ENCODE measurements around the gene AP2B1.

Gene AP2B1

GRCh38 chr17:35653619-35654361 lies 66.7 kb downstream of the AP2B1 start:
- Histone ChIP-seq H3K36me3 (ENCODE audit: control insufficient read depth, insufficient read depth, low read length) (no peaks in the 10 kb centered on the region), H2AFZ (no peak overlapping the region), H3K4me2 (ENCODE audit: low read length) (no peak overlapping the region), H3K79me2 (peaks cover 8% of the 10 kb centered on the region), H3K27me3 (ENCODE audit: control insufficient read depth, insufficient read depth, low read length) (no peaks in the 10 kb centered on the region), H3K9me3 (ENCODE audit: control insufficient read depth, low read length) (no peaks in the 10 kb centered on the region), H3K4me3 (ENCODE audit: low read depth, low read length) (no peak overlapping the region), H3K4me1 (peaks cover 18% of the 10 kb centered on the region), H3K27ac (no peak overlapping the region), H3K9ac (no peak overlapping the region)
- no peak for TF ChIP-seq CTCF (IDR thresholded peaks at IDR 0.05)

GRCh38 chr17:35655303-35655702 lies 68.2 kb downstream of the AP2B1 start:
- H2AFZ ChIP-seq = no peak overlapping the region
- peaks cover 8% of the 10 kb centered on the region for H3K79me2 ChIP-seq
- no peak for TF ChIP-seq CTCF (IDR thresholded peaks at IDR 0.05)
- no peaks in the 10 kb centered on the region for H3K27me3 ChIP-seq (ENCODE audit: control insufficient read depth, insufficient read depth, low read length)
- H3K9ac ChIP-seq = no peak overlapping the region
- no peak overlapping the region for H3K27ac ChIP-seq
- H3K9me3 ChIP-seq (ENCODE audit: control insufficient read depth, low read length) = no peaks in the 10 kb centered on the region
- H3K4me3 ChIP-seq (ENCODE audit: low read depth, low read length) = no peak overlapping the region
- H3K36me3 ChIP-seq (ENCODE audit: control insufficient read depth, insufficient read depth, low read length) = no peaks in the 10 kb centered on the region
- no peak overlapping the region for H3K4me2 ChIP-seq (ENCODE audit: low read length)
- peaks cover 29% of the 10 kb centered on the region for H3K4me1 ChIP-seq

- no peaks in the 10 kb centered on the region for H3K36me3 ChIP-seq (ENCODE audit: control insufficient read depth, insufficient read depth, low read length)
These were observed 73.8 kb downstream of the AP2B1 start for GRCh38 chr17:35660902-35661301.

GRCh38 chr17:35664685-35665084 lies 77.6 kb downstream of the AP2B1 start:
- H3K4me2 ChIP-seq (ENCODE audit: low read length) = no peak overlapping the region
- no peak overlapping the region for H2AFZ ChIP-seq
- H3K9ac ChIP-seq = no peak overlapping the region
- no peaks in the 10 kb centered on the region for H3K36me3 ChIP-seq (ENCODE audit: control insufficient read depth, insufficient read depth, low read length)
- H3K9me3 ChIP-seq (ENCODE audit: control insufficient read depth, low read length) = no peaks in the 10 kb centered on the region
- no peaks in the 10 kb centered on the region for H3K27me3 ChIP-seq (ENCODE audit: control insufficient read depth, insufficient read depth, low read length)
- no peak overlapping the region for H3K27ac ChIP-seq
- TF ChIP-seq CTCF (IDR thresholded peaks at IDR 0.05) = no peak
- peaks cover 2% of the 10 kb centered on the region for H3K79me2 ChIP-seq
- H3K4me1 ChIP-seq = peaks cover 21% of the 10 kb centered on the region
- no peak overlapping the region for H3K4me3 ChIP-seq (ENCODE audit: low read depth, low read length)

More at GRCh38 chr17:35660902-35661301, 73.8 kb downstream of the AP2B1 start:
- H3K4me2 ChIP-seq (ENCODE audit: low read length) = no peak overlapping the region
- H3K4me1 ChIP-seq = peaks cover 18% of the 10 kb centered on the region
- H2AFZ ChIP-seq = no peak overlapping the region
- no peaks in the 10 kb centered on the region for H3K27me3 ChIP-seq (ENCODE audit: control insufficient read depth, insufficient read depth, low read length)
- no peak overlapping the region for H3K27ac ChIP-seq
- no peak overlapping the region for H3K4me3 ChIP-seq (ENCODE audit: low read depth, low read length)
- H3K9me3 ChIP-seq (ENCODE audit: control insufficient read depth, low read length) = no peaks in the 10 kb centered on the region
- no peak for TF ChIP-seq CTCF (IDR thresholded peaks at IDR 0.05)
- H3K9ac ChIP-seq = no peak overlapping the region
- peaks cover 2% of the 10 kb centered on the region for H3K79me2 ChIP-seq

GRCh38 chr17:35665662-35666061 lies 78.5 kb downstream of the AP2B1 start:
- Histone ChIP-seq H2AFZ (no peak overlapping the region), H3K36me3 (ENCODE audit: control insufficient read depth, insufficient read depth, low read length) (no peaks in the 10 kb centered on the region), H3K27me3 (ENCODE audit: control insufficient read depth, insufficient read depth, low read length) (no peaks in the 10 kb centered on the region), H3K4me1 (peaks cover 16% of the 10 kb centered on the region), H3K79me2 (peaks cover 5% of the 10 kb centered on the region), H3K9ac (no peak overlapping the region), H3K27ac (no peak overlapping the region), H3K9me3 (ENCODE audit: control insufficient read depth, low read length) (no peaks in the 10 kb centered on the region), H3K4me2 (ENCODE audit: low read length) (no peak overlapping the region), H3K4me3 (ENCODE audit: low read depth, low read length) (no peak overlapping the region)
- TF ChIP-seq CTCF (IDR thresholded peaks at IDR 0.05) = no peak

Measured in parathyroid adenoma (tissue), 2 donors.